ENCODE data around the gene FUT1. TPM values are rescaled to one million over a fixed set of nuclear protein-coding genes. Genes with fewer than 3 reads are reported as not detected.

Gene FUT1
- total and polyA plus RNA-seq, 10 of the 15 experiments (the other 5 are each of a cell fraction or from before 2014, with no cell fraction given): 0.01 TPM; not detected in 9

DNA sequence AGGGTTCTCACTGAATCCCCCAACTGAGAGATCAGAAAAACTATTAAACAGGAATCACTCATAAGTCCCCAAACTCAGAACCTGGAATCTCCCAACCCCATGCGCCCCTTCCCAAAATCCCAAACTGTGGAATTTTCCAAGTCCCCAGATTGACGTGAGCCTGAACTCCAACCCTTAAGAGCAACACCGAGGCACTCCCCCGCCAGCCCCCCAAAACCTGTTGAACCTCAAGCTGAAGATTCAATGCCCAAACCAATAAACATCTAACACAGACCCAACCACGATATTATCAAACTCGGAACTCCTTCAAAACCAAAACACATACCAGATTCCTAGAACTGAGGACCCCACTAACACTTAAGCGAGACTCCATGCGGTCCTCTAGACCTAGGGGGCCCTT, 6.3 kb downstream of the FUT1 start:
- POLR2A ChIA-PET: no interaction called here
- H3K27me3 ChIP-seq (replicated peaks in 1 of 2; ENCODE audit: control insufficient read depth in 2 of 2, insufficient read depth in 2 of 2, low read length in 1 of 2): peaks cover 0 to under 1% of the 10 kb centered on the region in 2 experiments; a peak in 1 of 4 replicates

More for the DNA sequence above, 6.3 kb downstream of the FUT1 start:
- SMC1A ChIA-PET (ENCODE audit: uncharacterized antibody, unreplicated experiment): no interaction called here
- TF ChIP-seq NFXL1 (IDR thresholded peaks at IDR 0.05; ENCODE audit: borderline replicate concordance) (no peak), ASH2L (IDR thresholded peaks at IDR 0.05; ENCODE audit: borderline replicate concordance, low read depth) (no peak), SIN3A (IDR thresholded peaks at IDR 0.05; ENCODE audit: low read depth, low read length) (no peak), CHD4 (IDR thresholded peaks at IDR 0.05) (no peak), EP300 (IDR thresholded peaks at IDR 0.05; ENCODE audit: borderline replicate concordance in 1 of 2, control insufficient read depth in 1 of 2, low read depth in 2 of 2, low read length in 2 of 2) (no peak), FOS (IDR thresholded peaks at IDR 0.05; ENCODE audit: borderline replicate concordance, extremely low read depth, insufficient read length) (no peak), POLR2A (IDR thresholded peaks at IDR 0.05; ENCODE audit: low read depth, low read length) (no peak)
- TF ChIP-seq, protein P1, sequence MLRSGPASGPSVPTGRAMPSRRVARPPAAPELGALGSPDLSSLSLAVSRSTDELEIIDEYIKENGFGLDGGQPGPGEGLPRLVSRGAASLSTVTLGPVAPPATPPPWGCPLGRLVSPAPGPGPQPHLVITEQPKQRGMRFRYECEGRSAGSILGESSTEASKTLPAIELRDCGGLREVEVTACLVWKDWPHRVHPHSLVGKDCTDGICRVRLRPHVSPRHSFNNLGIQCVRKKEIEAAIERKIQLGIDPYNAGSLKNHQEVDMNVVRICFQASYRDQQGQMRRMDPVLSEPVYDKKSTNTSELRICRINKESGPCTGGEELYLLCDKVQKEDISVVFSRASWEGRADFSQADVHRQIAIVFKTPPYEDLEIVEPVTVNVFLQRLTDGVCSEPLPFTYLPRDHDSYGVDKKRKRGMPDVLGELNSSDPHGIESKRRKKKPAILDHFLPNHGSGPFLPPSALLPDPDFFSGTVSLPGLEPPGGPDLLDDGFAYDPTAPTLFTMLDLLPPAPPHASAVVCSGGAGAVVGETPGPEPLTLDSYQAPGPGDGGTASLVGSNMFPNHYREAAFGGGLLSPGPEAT (IDR thresholded peaks at IDR 0.05; ENCODE audit: low read depth): no peak
- TF ChIP-seq, protein P2, sequence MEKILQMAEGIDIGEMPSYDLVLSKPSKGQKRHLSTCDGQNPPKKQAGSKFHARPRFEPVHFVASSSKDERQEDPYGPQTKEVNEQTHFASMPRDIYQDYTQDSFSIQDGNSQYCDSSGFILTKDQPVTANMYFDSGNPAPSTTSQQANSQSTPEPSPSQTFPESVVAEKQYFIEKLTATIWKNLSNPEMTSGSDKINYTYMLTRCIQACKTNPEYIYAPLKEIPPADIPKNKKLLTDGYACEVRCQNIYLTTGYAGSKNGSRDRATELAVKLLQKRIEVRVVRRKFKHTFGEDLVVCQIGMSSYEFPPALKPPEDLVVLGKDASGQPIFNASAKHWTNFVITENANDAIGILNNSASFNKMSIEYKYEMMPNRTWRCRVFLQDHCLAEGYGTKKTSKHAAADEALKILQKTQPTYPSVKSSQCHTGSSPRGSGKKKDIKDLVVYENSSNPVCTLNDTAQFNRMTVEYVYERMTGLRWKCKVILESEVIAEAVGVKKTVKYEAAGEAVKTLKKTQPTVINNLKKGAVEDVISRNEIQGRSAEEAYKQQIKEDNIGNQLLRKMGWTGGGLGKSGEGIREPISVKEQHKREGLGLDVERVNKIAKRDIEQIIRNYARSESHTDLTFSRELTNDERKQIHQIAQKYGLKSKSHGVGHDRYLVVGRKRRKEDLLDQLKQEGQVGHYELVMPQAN (conservative IDR thresholded peaks at IDR 0.05): no peak
- Histone ChIP-seq H3K4me3 (no peak overlapping the region), H3K27ac (ENCODE audit: control insufficient read depth, insufficient read depth) (no peak overlapping the region), H2AFZ (ENCODE audit: control insufficient read depth, low read depth, low read length) (no peak overlapping the region), H3K9me3 (replicated peaks; ENCODE audit: control insufficient read depth, insufficient read depth, low read length) (peaks cover 2% of the 10 kb centered on the region; the same call in 1 of the 3 replicates), H3K79me2 (ENCODE audit: control insufficient read depth, insufficient read depth, low read length) (no peaks in the 10 kb centered on the region), H3K36me3 (ENCODE audit: control insufficient read depth in 2 of 2, insufficient read depth in 2 of 2, low read length in 1 of 2) (no peaks in the 10 kb centered on the region), H3K9ac (ENCODE audit: control insufficient read depth, insufficient read depth, low read length) (no peak overlapping the region), H4K20me1 (ENCODE audit: control insufficient read depth, insufficient read depth) (no peaks in the 10 kb centered on the region), H3K4me1 (ENCODE audit: control insufficient read depth, insufficient read depth, low read length) (no peaks in the 10 kb centered on the region), H3K4me2 (ENCODE audit: control insufficient read depth, insufficient read depth) (no peak overlapping the region)
- RAD21 ChIA-PET (ENCODE audit: unreplicated experiment): no interaction called here
- intact Hi-C loops (cut with micrococcal nuclease; ENCODE audit: unreplicated experiment) (no loop called here), in situ Hi-C loops (cut with MboI) (no loop called here)
- BruUV-seq (replicated peaks): no TSS peak
- no peak for ATAC-seq
- WGBS (ENCODE audit: insufficient coverage, insufficient replicate concordance, low lambda C conversion rate, missing lambda C conversion rate): 56% methylated on average over 8 of the region's 8 CpGs
- no peak for DNase-seq (ENCODE audit: low read depth, low spot score)
- CTCF ChIA-PET: no interaction called here
- FAIRE-seq: no peak

Data from GM12878 (cell line).